C4-2B (cell line): ENCODE results near the gene ANAPC2.
A peak's percentile ranks its signal among the peaks of the same experiment; 100 is the strongest.

Source experiments
- H3K27ac ChIP-seq: fragments of 450-650 bp; 2 replicates; pipeline ENCODE4 v1.5.1; 2017
- CTCF ChIP-seq: fragments of 450-650 bp; conservative IDR thresholded peaks from 2 replicates; pipeline ENCODE4 v1.5.1; 2017; ENCODE audit warnings: mild to moderate bottlenecking
- ZFX ChIP-seq: fragments of 450-650 bp; IDR thresholded peaks from 2 replicates; pipeline ENCODE4 v1.6.1; 2017

Gene ANAPC2

GRCh38 chr9:137167277-137167746 lies 21.0 kb downstream of the ANAPC2 start:
- TF ChIP-seq ZFX (no peak), CTCF (no peak)
- peak overlapping the region; percentile 100 for H3K27ac ChIP-seq

- H3K27ac ChIP-seq = peak overlapping the region; percentile 100
- TF ChIP-seq ZFX = no peak
- no peak for TF ChIP-seq CTCF
These were observed 21.8 kb downstream of the ANAPC2 start for GRCh38 chr9:137166380-137167229.

- TF ChIP-seq CTCF (no peak), ZFX (no peak)
- H3K27ac ChIP-seq = no peak overlapping the region
These were observed 23.0 kb downstream of the ANAPC2 start for GRCh38 chr9:137165250-137165836.

GRCh38 chr9:137164370-137165249 lies 23.8 kb downstream of the ANAPC2 start:
- TF ChIP-seq ZFX (no peak), CTCF (no peak)
- H3K27ac ChIP-seq = no peak overlapping the region

- TF ChIP-seq ZFX = no peak
- no peak for TF ChIP-seq CTCF
- H3K27ac ChIP-seq = no peak overlapping the region
These were observed 24.6 kb downstream of the ANAPC2 start for GRCh38 chr9:137163805-137164204.

GRCh38 chr9:137163365-137163715 lies 25.0 kb downstream of the ANAPC2 start:
- H3K27ac ChIP-seq = no peak overlapping the region
- TF ChIP-seq ZFX (no peak), CTCF (no peak)
